T-helper 1 cell treated with Interleukin-12 subunit alpha and Interleukin-12 subunit beta and Interleukin-4 antibody, amounts not matched to agents 30 μg/mL and 1 μg/mL, for 36 hours (primary cell): ENCODE measurements around the gene NAA40.

ENCODE experiments used
- H3K27ac Mint-ChIP-seq: one replicate; pipeline ENCODE4 v1.8.0; 2021; ENCODE audit warnings: mild to moderate bottlenecking, mixed read lengths
- H3K27me3 Mint-ChIP-seq: one replicate; pipeline ENCODE4 v1.8.0; 2021; ENCODE audit warnings: low read depth, mixed read lengths
- H3K36me3 Mint-ChIP-seq: one replicate; pipeline ENCODE4 v1.8.0; 2021; ENCODE audit warnings: low read depth, mixed read lengths
- H3K4me1 Mint-ChIP-seq: one replicate; pipeline ENCODE4 v1.8.0; 2021; ENCODE audit warnings: low read depth, mixed read lengths
- H3K4me3 Mint-ChIP-seq: one replicate; pipeline ENCODE4 v1.8.0; 2021; ENCODE audit warnings: mild to moderate bottlenecking, moderate library complexity, mixed read lengths
- H3K9me3 Mint-ChIP-seq: one replicate; pipeline ENCODE4 v1.8.0; 2021; ENCODE audit warnings: mixed read lengths

NAA40 gene

GRCh38 chr11:63999349-64000025 is 60.7 kb downstream of the NAA40 start:
- Mint-ChIP-seq H3K27me3 (no peaks in the 10 kb centered on the region), H3K36me3 (peaks cover 13% of the 10 kb centered on the region), H3K4me1 (peaks cover 5% of the 10 kb centered on the region), H3K27ac (no peak overlapping the region), H3K9me3 (no peaks in the 10 kb centered on the region), H3K4me3 (no peak overlapping the region)

- peaks cover 5% of the 10 kb centered on the region for H3K4me1 Mint-ChIP-seq
- peaks cover 9% of the 10 kb centered on the region for H3K36me3 Mint-ChIP-seq
- no peaks in the 10 kb centered on the region for H3K27me3 Mint-ChIP-seq
- no peaks in the 10 kb centered on the region for H3K9me3 Mint-ChIP-seq
- H3K4me3 Mint-ChIP-seq, result no peak overlapping the region
- no peak overlapping the region for H3K27ac Mint-ChIP-seq
Observed at GRCh38 chr11:64000026-64000739, 61.4 kb downstream of the NAA40 start.

- peaks cover under 1% of the 10 kb centered on the region for H3K27me3 Mint-ChIP-seq
- H3K4me1 Mint-ChIP-seq, result peaks cover 5% of the 10 kb centered on the region
- peaks cover 9% of the 10 kb centered on the region for H3K36me3 Mint-ChIP-seq
- H3K27ac Mint-ChIP-seq, result no peak overlapping the region
- H3K4me3 Mint-ChIP-seq, result no peak overlapping the region
- no peaks in the 10 kb centered on the region for H3K9me3 Mint-ChIP-seq
Observed at GRCh38 chr11:64000740-64001483, 62.1 kb downstream of the NAA40 start.

GRCh38 chr11:64001484-64002420 is 63.0 kb downstream of the NAA40 start:
- Mint-ChIP-seq H3K9me3 (no peaks in the 10 kb centered on the region), H3K27ac (no peak overlapping the region), H3K4me3 (no peak overlapping the region)

GRCh38 chr11:64003807-64004589 is 65.2 kb downstream of the NAA40 start:
- H3K27ac Mint-ChIP-seq, result no peak overlapping the region
- no peak overlapping the region for H3K4me3 Mint-ChIP-seq
- peaks cover 30% of the 10 kb centered on the region for H3K27me3 Mint-ChIP-seq
- H3K9me3 Mint-ChIP-seq, result no peaks in the 10 kb centered on the region
- peaks cover 11% of the 10 kb centered on the region for H3K4me1 Mint-ChIP-seq
- no peaks in the 10 kb centered on the region for H3K36me3 Mint-ChIP-seq

More at GRCh38 chr11:64001484-64002420, 63.0 kb downstream of the NAA40 start:
- H3K4me1 Mint-ChIP-seq, result peaks cover 5% of the 10 kb centered on the region
- H3K27me3 Mint-ChIP-seq, result peaks cover 8% of the 10 kb centered on the region
- H3K36me3 Mint-ChIP-seq, result peaks cover 9% of the 10 kb centered on the region

GRCh38 chr11:64004590-64004984 is 65.8 kb downstream of the NAA40 start:
- no peaks in the 10 kb centered on the region for H3K36me3 Mint-ChIP-seq
- H3K9me3 Mint-ChIP-seq, result no peaks in the 10 kb centered on the region
- no peak overlapping the region for H3K4me3 Mint-ChIP-seq
- H3K27ac Mint-ChIP-seq, result no peak overlapping the region
- peaks cover 11% of the 10 kb centered on the region for H3K4me1 Mint-ChIP-seq
- peaks cover 32% of the 10 kb centered on the region for H3K27me3 Mint-ChIP-seq

GRCh38 chr11:64005691-64006090 is 66.9 kb downstream of the NAA40 start:
- H3K36me3 Mint-ChIP-seq, result no peaks in the 10 kb centered on the region
- peaks cover 32% of the 10 kb centered on the region for H3K27me3 Mint-ChIP-seq
- H3K9me3 Mint-ChIP-seq, result peaks cover 8% of the 10 kb centered on the region

GRCh38 chr11:64006398-64006797 is 67.6 kb downstream of the NAA40 start:
- peaks cover 12% of the 10 kb centered on the region for H3K9me3 Mint-ChIP-seq
- no peak overlapping the region for H3K4me3 Mint-ChIP-seq
- H3K27ac Mint-ChIP-seq, result no peak overlapping the region
- H3K27me3 Mint-ChIP-seq, result peaks cover 32% of the 10 kb centered on the region
- no peaks in the 10 kb centered on the region for H3K36me3 Mint-ChIP-seq
- H3K4me1 Mint-ChIP-seq, result peaks cover 6% of the 10 kb centered on the region

More at GRCh38 chr11:64005691-64006090, 66.9 kb downstream of the NAA40 start:
- no peak overlapping the region for H3K27ac Mint-ChIP-seq
- H3K4me3 Mint-ChIP-seq, result no peak overlapping the region
- H3K4me1 Mint-ChIP-seq, result peaks cover 11% of the 10 kb centered on the region
